Activated B cell treated with CpG ODN at 0.5 μM for 24 hours (primary cell): ENCODE measurements around the gene GPHN. TPM values are rescaled to one million over a fixed set of nuclear protein-coding genes. Genes with fewer than 3 reads are reported as not detected.
A peak's percentile ranks its signal among the peaks of the same experiment; 100 is the strongest.

Experiments used
- ATAC-seq: fragments of 200-7000 bp; cut with Tn5 transposase; one replicate; pipeline ENCODE4 v1.10.0; 2021; ENCODE audit warnings: low read depth, mild to moderate bottlenecking, moderate library complexity
- CTCF ChIA-PET: fragments of 350-600 bp; sonication (Branson Sonifier 250); formaldehyde crosslinking; loops from one replicate; lab custom pipeline; 2021; ENCODE audit warnings: antibody characterized with exemption; lab: Charles Lee
- POLR2A ChIA-PET: fragments of 350-600 bp; sonication (Branson Sonifier 250); formaldehyde crosslinking; loops from one replicate; lab custom pipeline; 2021; ENCODE audit warnings: antibody characterized with exemption; lab: Charles Lee
- DNase-seq: peaks from one replicate; pipeline ENCODE4 v3.0.0; 2022
- H3K27ac Mint-ChIP-seq: one replicate; pipeline ENCODE4 v1.8.0; 2020; ENCODE audit warnings: mixed read lengths
- H3K27me3 Mint-ChIP-seq: one replicate; pipeline ENCODE4 v1.8.0; 2021; ENCODE audit warnings: mixed read lengths
- H3K36me3 Mint-ChIP-seq: one replicate; pipeline ENCODE4 v1.8.0; 2021; ENCODE audit warnings: low read depth, mixed read lengths
- H3K4me1 Mint-ChIP-seq: one replicate; pipeline ENCODE4 v1.8.0; 2021; ENCODE audit warnings: mixed read lengths
- H3K4me3 Mint-ChIP-seq: one replicate; pipeline ENCODE4 v1.8.0; 2020; ENCODE audit warnings: mild to moderate bottlenecking, mixed read lengths
- H3K9me3 Mint-ChIP-seq: one replicate; pipeline ENCODE4 v1.8.0; 2020; ENCODE audit warnings: mixed read lengths
- intact Hi-C: fragments of 100-400 bp; cut with micrococcal nuclease; formaldehyde crosslinking; loops from one replicate; pipeline ENCODE4 v1.15.1; 2024
- total RNA-seq: library from RNA; stranded (reverse); gene quantifications from 2 replicates; pipeline ENCODE4 v1.2.3, GENCODE V29; 2022
- TF ChIP-seq, protein P1 (sequence below): fragments of 200-600 bp; IDR thresholded peaks from one replicate; pipeline ENCODE4 v1.8.0; 2022; ENCODE audit warnings: antibody characterized with exemption, mild to moderate bottlenecking

Gene GPHN
- total RNA-seq, 1 donor from 2014 or later, result 36.9 TPM

DNA sequence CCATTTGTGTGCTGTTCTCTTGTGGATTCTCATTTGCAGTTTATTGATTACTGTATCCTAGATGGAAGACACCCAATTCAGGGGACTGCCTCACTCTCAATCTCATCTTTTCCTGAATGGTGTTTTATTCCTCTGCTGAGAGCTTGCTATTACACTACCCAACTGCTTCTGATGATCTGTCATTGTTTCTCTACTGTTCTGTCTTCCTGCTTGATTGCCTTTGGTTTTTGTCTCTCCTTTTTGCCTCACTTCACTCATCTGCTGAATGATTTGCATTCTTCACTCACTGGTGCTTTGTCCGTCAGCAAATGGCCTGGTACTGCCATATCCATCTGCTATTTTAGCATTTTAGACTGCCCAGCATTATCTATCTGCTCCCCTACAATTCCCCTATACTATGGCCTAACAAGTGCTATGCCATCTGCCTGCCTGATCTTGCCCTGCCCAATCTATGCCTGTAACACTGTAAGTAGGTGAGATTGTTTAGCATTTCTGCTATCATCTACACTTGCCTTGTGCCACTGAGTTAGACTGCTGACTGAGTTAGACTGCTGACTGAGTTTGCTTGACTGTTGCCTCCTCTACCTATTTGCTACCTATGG lies 335.1 kb downstream of the GPHN start:
- TF ChIP-seq, protein P1, sequence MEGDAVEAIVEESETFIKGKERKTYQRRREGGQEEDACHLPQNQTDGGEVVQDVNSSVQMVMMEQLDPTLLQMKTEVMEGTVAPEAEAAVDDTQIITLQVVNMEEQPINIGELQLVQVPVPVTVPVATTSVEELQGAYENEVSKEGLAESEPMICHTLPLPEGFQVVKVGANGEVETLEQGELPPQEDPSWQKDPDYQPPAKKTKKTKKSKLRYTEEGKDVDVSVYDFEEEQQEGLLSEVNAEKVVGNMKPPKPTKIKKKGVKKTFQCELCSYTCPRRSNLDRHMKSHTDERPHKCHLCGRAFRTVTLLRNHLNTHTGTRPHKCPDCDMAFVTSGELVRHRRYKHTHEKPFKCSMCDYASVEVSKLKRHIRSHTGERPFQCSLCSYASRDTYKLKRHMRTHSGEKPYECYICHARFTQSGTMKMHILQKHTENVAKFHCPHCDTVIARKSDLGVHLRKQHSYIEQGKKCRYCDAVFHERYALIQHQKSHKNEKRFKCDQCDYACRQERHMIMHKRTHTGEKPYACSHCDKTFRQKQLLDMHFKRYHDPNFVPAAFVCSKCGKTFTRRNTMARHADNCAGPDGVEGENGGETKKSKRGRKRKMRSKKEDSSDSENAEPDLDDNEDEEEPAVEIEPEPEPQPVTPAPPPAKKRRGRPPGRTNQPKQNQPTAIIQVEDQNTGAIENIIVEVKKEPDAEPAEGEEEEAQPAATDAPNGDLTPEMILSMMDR, result no peak
- Mint-ChIP-seq H3K27me3 (no peaks in the 10 kb centered on the region), H3K4me3 (no peak overlapping the region), H3K9me3 (no peaks in the 10 kb centered on the region), H3K4me1 (peaks cover 21% of the 10 kb centered on the region), H3K36me3 (no peaks in the 10 kb centered on the region), H3K27ac (peak overlapping the region; percentile 5)
- peak; percentile 10 for ATAC-seq
- ChIA-PET CTCF (no interaction called here), POLR2A (no interaction called here)
- no peak for DNase-seq
- intact Hi-C loops, result no loop called here

DNA sequence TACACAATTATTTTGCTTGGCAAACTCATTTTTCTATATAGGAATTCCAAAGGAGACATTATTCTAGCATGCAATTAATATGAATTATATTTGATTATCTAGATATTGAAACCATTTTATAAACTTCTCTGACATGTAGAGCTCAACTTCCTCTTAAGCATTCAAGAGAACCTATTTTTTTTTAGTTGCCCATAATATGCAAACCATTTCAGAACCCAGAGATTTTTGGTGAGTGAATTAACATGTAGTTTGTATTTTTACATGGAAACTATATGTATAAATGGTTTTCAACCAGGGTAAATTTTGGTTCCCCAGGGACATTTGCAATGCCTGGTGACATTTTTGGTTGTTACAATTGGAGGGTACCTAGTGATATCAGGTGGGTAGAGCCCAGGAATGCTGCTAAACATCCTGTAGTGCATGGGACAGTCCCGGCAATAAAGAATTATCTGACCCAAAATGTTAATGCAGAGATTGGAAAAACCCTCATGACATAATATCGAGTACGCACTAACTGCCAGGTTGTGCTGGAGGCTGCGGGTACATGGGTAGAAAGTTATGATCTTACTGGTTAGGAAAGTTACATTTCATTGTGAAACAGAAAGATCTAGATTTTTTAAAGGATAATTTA lies 342.4 kb downstream of the GPHN start:
- peaks cover 2% of the 10 kb centered on the region for H3K9me3 Mint-ChIP-seq
- H3K4me3 Mint-ChIP-seq, result peak overlapping the region; percentile 8
- H3K36me3 Mint-ChIP-seq, result peaks cover 4% of the 10 kb centered on the region
- ChIA-PET POLR2A (no interaction called here), CTCF (no interaction called here)
- intact Hi-C loops, result loop anchor here (5.0 kb wide), 1 partner anchor 343 kb away; the partner anchor contains the start of gene GPHN
- H3K4me1 Mint-ChIP-seq, result peaks cover 30% of the 10 kb centered on the region
- TF ChIP-seq, protein P1, result no peak
- ATAC-seq, result peak; percentile 71
- peak overlapping the region; percentile 51 for H3K27ac Mint-ChIP-seq
- no peak for DNase-seq
- no peaks in the 10 kb centered on the region for H3K27me3 Mint-ChIP-seq

DNA sequence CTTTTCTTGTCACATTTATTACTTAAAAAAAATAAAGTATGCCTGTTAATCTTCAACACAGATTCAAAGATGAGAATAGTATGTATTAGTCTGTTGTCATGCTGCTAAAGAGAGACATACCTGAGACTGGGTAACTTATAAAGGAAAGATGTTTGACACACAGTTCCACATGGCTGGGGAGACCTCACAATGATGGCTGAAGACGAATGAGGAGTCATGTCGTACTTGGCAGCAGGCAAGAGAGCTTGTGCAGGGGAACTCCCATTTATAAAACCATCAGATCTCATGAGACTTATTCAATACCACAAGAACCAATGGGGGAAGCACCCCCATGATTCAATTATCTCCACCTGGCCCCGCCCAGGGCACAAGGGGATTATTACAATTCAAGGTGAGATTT lies 345.4 kb downstream of the GPHN start:
- H3K9me3 Mint-ChIP-seq, result peaks cover 4% of the 10 kb centered on the region
- DNase-seq, result no peak
- intact Hi-C loops, result loop anchor here (5.0 kb wide), 1 partner anchor 346 kb away; the partner anchor contains the start of gene GPHN
- ATAC-seq, result peak; percentile 71
- no peak overlapping the region for H3K27ac Mint-ChIP-seq
- no peaks in the 10 kb centered on the region for H3K27me3 Mint-ChIP-seq
- POLR2A ChIA-PET, result no interaction called here
- peaks cover 21% of the 10 kb centered on the region for H3K4me1 Mint-ChIP-seq
- CTCF ChIA-PET, result interaction anchor here (0.6 kb wide), 1 partner anchor 333 kb away, joined by 3 read pairs; no protein-coding TSS in a partner anchor
- TF ChIP-seq, protein P1, result no peak
- H3K36me3 Mint-ChIP-seq, result peaks cover 4% of the 10 kb centered on the region
- no peak overlapping the region for H3K4me3 Mint-ChIP-seq

DNA sequence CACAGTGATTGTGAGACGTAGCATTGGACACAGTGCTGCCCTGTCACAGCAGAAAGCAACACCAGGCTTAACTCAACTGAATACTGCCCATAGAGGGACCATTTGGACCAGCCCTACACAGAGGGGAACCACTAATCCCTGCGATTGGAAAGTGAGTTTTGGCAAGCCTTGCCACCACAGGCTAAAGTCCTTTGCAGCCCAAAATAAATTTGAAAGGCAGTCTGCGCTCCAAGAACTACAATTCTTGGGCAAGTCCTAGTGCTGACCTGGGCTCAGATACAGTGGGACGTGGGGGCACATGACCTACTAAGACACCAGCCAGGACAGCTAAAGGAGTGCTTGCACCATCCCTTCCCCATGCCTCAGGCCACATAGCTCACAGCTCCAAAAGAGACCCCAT lies 349.9 kb downstream of the GPHN start:
- intact Hi-C loops, result no loop called here
- TF ChIP-seq, protein P1, result no peak
- ATAC-seq, result no peak
- no peak overlapping the region for H3K4me3 Mint-ChIP-seq
- POLR2A ChIA-PET, result no interaction called here
- H3K9me3 Mint-ChIP-seq, result peaks cover 23% of the 10 kb centered on the region
- H3K27me3 Mint-ChIP-seq, result no peaks in the 10 kb centered on the region
- CTCF ChIA-PET, result no interaction called here
- no peak for DNase-seq
- no peak overlapping the region for H3K27ac Mint-ChIP-seq
- H3K4me1 Mint-ChIP-seq, result peaks cover 3% of the 10 kb centered on the region
- H3K36me3 Mint-ChIP-seq, result peaks cover 2% of the 10 kb centered on the region

GRCh38 chr14:66859063-66859671 lies 351.2 kb downstream of the GPHN start:
- ATAC-seq (no peak), DNase-seq (no peak)
- peaks cover 24% of the 10 kb centered on the region for H3K9me3 Mint-ChIP-seq
- TF ChIP-seq, protein P1, result no peak
- H3K27ac Mint-ChIP-seq, result no peak overlapping the region
- peaks cover under 1% of the 10 kb centered on the region for H3K36me3 Mint-ChIP-seq
- intact Hi-C loops, result no loop called here
- ChIA-PET POLR2A (no interaction called here), CTCF (no interaction called here)
- H3K27me3 Mint-ChIP-seq, result no peaks in the 10 kb centered on the region
- no peaks in the 10 kb centered on the region for H3K4me1 Mint-ChIP-seq
- no peak overlapping the region for H3K4me3 Mint-ChIP-seq
